ENCODE results near the gene PRKG1. TPM values are rescaled to one million over a fixed set of nuclear protein-coding genes. Genes with fewer than 3 reads are reported as not detected.

PRKG1 gene
- total RNA-seq, 2 donors from 2014 or later = 8.1 to 16.6 TPM

GRCh38 chr10:51400392-51401096 lies 326.3 kb downstream of the PRKG1 start:
- no peaks in the 10 kb centered on the region for H3K4me1 ChIP-seq
- no peak overlapping the region for H3K9ac ChIP-seq (ENCODE audit: low read depth in 2 of 2, low read length in 2 of 2)
- intact Hi-C loops (cut with DNase I) = no loop called here
- DNase-seq = no peak
- no peak overlapping the region for H3K27ac ChIP-seq
- no peaks in the 10 kb centered on the region for H3K27me3 ChIP-seq
- H3K9me3 ChIP-seq = no peaks in the 10 kb centered on the region
- TF ChIP-seq CTCF (IDR thresholded peaks at IDR 0.05) = no peak
- H3K36me3 ChIP-seq = no peaks in the 10 kb centered on the region
- H3K4me3 ChIP-seq = no peak overlapping the region

DNA sequence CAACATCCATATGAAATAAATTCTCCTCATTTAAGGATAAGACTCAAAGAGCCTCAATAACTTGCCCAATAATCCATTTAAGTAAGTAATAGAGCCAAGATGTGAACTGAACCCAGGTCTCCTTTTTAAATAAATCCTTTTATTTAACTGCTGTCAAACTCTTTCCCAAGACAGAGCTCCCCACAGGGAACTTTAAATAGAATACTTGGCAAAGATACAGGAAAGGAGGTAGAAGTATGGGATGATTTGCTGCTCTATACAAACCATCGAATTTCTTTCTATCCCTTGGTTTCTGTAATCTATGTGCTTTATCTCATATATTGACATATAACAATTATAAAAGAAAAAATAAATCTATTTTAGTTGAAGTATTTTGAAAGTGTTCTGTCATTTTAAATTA lies 329.2 kb downstream of the PRKG1 start:
- no peak for DNase-seq
- Histone ChIP-seq H3K9ac (ENCODE audit: low read depth in 2 of 2, low read length in 2 of 2) (no peak overlapping the region), H3K4me1 (no peaks in the 10 kb centered on the region), H3K27me3 (no peaks in the 10 kb centered on the region), H3K36me3 (no peaks in the 10 kb centered on the region), H3K27ac (no peak overlapping the region), H3K4me3 (no peak overlapping the region), H3K9me3 (no peaks in the 10 kb centered on the region)
- intact Hi-C loops (cut with DNase I) = no loop called here
- no peak for TF ChIP-seq CTCF (IDR thresholded peaks at IDR 0.05)

DNA sequence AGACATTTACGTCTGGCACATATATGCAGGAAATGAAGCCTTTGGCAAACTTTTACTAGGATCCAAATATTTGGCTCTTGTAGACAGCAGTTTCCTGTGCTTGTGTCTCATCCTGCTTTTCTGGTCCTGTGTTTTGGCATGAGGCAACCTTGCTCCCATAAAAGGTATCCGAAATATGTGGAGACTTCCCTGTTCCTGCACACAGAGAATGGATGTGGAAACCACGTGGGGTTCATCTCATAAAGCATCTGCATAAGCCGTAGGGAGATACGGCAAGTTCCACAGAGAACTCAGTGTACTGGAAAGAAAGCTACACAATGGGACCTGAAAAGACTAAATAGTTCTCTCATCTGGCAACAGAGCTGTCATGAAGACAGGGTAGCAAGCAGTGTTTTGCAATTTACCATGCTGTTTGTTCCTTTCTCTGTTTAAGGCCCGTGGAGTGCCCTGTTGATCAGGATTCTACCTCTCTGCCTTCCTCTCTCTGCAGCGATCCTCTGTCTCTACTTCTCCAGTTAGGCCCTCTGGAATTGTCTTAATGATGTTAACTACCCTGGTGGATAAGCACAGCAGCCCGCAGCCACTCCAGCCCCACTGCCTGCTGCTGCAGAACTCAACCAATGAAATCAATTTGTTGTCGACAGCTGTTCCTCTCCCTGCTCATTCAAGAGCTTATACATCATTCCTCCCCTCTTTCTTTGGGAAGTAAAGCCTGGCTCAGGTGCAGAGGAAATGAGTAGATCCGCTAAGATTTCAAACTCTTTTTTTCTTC lies 331.5 kb downstream of the PRKG1 start:
- Histone ChIP-seq H3K4me1 (no peaks in the 10 kb centered on the region), H3K4me3 (no peak overlapping the region), H3K9ac (ENCODE audit: low read depth in 2 of 2, low read length in 2 of 2) (no peak overlapping the region), H3K36me3 (no peaks in the 10 kb centered on the region), H3K27me3 (no peaks in the 10 kb centered on the region), H3K27ac (peak overlapping the region; percentile 28), H3K9me3 (no peaks in the 10 kb centered on the region)
- DNase-seq = no peak
- no peak for TF ChIP-seq CTCF (IDR thresholded peaks at IDR 0.05)
- intact Hi-C loops (cut with DNase I) = no loop called here

- no peak for TF ChIP-seq CTCF (IDR thresholded peaks at IDR 0.05)
- intact Hi-C loops (cut with DNase I) = no loop called here
Measured at GRCh38 chr10:51406581-51406980, 332.3 kb downstream of the PRKG1 start.

DNA sequence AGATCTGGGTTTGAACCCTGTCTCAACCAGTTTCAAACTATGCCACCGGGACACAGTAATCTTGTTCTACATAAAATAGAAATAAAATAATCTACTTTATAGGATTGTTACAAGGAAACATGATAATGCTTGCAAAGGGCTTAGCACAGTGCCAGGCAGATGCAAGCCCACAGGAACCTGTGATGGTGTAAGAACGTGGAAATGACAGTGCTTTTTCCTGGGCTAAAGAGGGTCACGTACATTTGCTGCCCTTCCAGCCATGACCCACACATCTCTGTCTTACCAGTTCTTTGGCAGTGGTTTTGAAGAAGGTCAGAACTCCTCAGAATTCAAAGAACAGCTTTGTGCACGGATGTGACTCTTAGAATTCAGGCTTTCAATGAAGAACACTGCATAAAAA lies 342.2 kb downstream of the PRKG1 start:
- no peak for DNase-seq
- Histone ChIP-seq H3K9me3 (no peaks in the 10 kb centered on the region), H3K27me3 (no peaks in the 10 kb centered on the region), H3K4me1 (no peaks in the 10 kb centered on the region), H3K27ac (no peak overlapping the region), H3K4me3 (no peak overlapping the region), H3K9ac (ENCODE audit: low read depth in 2 of 2, low read length in 2 of 2) (no peak overlapping the region), H3K36me3 (no peaks in the 10 kb centered on the region)
- intact Hi-C loops (cut with DNase I) = no loop called here
- TF ChIP-seq CTCF (IDR thresholded peaks at IDR 0.05) = no peak

More at GRCh38 chr10:51406581-51406980, 332.3 kb downstream of the PRKG1 start:
- no peak overlapping the region for H3K27ac ChIP-seq
- no peaks in the 10 kb centered on the region for H3K36me3 ChIP-seq
- no peaks in the 10 kb centered on the region for H3K27me3 ChIP-seq
- no peak for DNase-seq
- no peak overlapping the region for H3K9ac ChIP-seq (ENCODE audit: low read depth in 2 of 2, low read length in 2 of 2)
- H3K4me3 ChIP-seq = no peak overlapping the region
- H3K4me1 ChIP-seq = no peaks in the 10 kb centered on the region
- no peaks in the 10 kb centered on the region for H3K9me3 ChIP-seq

Measured in colonic mucosa (tissue), 4 donors.